ENCODE data around the gene ADRA2A.

Gene ADRA2A

DNA sequence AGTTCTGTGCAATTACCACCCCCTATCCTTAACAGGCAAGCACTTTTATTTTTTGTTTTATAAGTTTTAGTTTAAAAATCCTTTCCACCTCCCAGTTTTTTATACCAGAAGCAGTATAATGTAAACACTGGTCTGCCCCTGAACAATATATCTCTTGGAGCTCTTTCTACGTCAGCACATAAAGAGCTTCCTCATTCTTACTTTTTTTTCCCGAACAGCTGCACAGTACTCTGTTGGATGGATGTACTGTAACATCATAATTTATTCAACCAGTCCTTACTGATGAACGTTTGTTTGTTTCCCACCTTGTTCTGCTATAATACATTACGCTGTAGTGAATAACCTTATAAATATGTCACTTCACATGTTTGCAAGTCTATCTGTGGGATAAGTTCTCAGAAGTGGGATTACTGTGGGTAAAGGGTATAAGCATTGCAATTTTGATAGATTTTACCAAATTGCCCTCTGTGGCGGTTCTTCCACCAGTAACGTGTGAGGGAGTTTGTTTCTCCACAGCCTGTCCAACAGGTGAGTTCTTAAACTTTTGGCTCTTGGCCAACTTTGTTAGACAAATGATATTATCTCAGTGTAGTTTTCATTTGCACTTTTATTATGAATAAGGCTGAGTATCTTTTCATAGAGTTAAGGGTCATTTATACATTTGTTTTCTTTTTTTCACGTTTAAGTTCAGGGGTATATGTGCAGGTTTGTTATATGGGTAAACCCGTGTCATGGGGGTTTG, 32.8 kb downstream of the ADRA2A start:
- DNase-seq (ENCODE audit: low read depth), result no peak

DNA sequence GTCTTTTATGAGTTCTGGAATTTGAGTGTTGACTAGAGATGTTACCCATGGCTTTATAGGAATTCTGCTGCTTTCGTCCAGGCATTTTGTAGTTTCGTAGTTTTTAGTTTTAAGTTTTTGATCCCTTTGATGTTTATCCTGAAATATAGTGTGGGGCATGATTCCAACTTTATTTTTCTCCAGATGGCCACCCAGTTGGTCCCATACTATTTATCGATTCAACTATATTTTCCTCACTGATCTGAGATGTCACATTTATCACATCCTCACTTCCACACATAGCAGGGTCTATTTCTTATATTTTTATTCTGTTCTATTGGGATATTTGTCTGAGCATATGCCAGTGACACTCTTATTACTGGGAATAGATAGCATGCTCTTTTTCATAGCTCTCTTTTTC, 33.9 kb downstream of the ADRA2A start:
- DNase-seq (ENCODE audit: low read depth), result no peak

DNA sequence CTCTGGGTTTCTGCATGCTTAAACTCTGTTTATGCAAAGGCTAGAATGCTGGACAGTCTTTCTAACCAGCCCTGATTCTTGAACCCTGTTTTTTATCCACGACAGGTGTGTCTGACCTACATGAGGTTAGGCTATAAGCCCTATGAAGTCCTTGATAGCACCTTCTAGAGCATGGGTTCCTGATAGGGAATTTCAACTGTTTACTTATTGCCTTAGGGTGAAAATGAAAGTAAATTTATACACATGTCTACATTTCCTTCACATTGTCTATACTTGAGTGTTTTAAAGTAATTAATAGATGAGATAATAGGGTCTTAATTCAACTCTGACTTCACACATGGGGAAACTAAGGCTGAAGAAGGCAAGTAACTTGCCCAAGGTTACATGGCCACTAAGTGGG, 35.5 kb downstream of the ADRA2A start:
- DNase-seq (ENCODE audit: low read depth), result no peak

DNA sequence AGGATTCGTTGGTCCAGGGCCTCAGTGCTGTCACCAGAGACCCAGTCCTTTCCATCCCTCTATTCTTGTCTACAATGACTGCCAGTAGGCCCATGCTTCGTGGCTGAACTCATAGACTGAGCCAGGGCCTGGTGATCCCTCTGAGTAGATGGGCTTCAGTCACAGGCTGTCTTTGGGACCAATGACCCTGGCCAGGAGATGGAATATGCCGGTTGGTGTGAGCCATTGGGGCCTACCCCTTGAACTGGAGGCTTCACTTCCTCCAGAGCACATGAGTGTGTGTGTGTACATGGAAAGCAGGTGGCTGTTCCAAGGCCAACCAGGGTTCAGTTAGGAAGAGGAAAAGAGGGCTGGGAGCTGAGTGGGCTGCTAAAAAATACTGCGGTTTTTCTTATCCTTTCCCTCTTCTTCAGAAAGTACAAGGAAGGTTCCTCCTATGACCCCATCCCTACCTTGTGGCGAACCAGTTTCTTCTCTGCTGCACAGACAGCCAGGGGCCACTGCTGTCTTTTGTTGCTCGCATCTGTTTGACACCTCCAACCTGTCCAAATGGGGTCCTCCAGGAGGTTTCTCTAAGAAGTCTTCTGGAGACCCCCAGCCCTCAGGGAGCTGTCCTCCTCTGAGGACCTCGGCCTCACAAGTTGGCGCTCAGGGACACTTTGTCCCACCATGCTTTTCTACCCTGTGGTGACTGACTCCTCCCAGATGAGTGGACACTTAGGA, 36.6 kb downstream of the ADRA2A start:
- no peak for DNase-seq (ENCODE audit: low read depth)

DNA sequence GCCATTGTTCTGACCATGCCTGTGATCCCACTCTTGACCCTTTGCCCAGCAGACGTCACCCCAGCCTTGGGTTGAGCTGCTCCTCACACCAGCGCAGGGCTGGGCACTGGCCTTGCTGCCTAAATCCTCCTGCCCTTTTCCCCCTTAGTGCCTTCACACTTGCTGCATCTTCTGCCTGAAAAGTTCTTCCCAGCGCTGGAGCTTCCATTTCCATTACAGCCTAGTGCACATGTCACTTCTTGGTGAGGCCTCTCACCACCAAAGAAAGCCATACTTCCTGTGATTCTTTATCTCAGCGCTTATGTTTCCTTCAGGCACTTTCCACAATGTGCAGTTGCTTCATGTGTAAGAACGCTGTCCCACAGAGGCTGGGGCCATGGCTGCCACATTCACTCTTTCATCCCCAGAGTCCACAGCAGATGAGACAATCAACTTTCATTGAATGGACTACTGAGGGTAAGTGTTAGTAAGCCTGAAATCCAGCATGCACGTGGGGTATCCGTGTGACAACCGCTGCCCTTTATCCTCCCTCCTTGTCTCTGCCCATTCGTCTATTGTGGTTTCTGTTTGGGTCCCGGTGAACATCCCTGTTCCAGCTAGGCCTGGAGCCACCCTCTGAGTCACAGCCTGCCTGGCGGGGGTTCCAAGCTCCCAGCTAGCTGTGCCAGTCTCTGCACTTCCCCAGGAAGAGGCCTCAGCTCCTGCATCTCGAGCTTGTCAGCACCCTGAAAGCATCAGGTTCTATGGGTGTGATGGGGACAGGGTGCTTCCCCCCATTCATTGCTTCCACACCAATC, 37.3 kb downstream of the ADRA2A start:
- DNase-seq (ENCODE audit: low read depth), result peak; percentile 0

DNA sequence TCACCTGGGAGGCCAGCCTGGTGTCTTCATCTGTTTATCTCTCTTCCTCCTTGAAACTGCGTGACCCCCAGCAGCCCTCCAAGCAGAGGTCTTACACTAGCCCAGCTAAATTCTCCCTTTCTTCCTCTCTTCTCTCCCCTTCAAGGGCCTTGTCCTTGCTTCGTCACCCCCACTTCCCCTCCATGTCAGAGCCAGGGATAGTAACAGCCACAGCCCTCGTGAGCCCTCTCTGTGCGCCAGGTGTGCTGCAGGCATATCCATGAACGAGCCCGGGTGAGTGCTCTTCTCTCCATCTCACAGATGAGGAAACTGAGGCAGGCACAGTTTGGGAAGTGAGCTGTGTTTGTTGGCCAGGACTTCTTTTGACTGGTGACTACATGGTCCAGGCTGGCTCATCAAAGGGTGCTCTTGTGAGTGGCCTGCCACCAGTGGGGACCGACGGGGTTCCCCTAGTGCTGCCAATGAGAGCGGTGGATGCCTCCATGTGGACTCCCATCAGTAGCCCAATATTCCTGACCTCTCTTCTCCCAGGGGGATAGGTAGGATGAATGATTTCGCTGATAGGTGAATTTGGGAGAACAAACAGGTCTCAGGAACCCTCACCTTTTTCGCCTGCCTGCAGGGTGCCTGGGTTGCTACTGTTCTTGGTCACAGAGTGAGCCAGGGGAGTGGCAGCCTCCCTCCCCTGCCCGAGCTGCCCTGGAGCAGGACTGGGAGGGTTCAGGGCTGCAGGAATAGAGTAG, 38.1 kb downstream of the ADRA2A start:
- DNase-seq (ENCODE audit: low read depth), result no peak

DNA sequence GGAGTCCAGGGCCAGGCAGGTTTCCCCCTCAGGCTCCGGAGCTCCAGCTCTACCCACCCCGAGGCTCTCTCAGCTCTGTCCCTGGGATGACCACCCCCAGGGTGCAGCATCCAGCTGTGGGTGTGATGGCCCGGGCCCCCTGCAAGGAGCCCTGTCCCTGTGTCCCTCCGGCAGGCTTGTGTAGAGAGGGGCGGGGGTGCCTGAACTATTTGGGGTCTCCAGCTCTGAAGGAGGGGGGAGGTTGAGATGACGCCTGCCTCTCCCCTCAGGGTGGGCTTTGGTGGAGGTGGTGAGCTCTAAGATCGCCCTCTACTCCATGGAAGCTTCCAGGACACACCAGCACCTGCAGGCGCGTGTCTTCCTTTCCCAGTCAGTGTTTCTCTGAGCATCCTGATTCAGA, 39.4 kb downstream of the ADRA2A start:
- no peak for DNase-seq (ENCODE audit: low read depth)

DNA sequence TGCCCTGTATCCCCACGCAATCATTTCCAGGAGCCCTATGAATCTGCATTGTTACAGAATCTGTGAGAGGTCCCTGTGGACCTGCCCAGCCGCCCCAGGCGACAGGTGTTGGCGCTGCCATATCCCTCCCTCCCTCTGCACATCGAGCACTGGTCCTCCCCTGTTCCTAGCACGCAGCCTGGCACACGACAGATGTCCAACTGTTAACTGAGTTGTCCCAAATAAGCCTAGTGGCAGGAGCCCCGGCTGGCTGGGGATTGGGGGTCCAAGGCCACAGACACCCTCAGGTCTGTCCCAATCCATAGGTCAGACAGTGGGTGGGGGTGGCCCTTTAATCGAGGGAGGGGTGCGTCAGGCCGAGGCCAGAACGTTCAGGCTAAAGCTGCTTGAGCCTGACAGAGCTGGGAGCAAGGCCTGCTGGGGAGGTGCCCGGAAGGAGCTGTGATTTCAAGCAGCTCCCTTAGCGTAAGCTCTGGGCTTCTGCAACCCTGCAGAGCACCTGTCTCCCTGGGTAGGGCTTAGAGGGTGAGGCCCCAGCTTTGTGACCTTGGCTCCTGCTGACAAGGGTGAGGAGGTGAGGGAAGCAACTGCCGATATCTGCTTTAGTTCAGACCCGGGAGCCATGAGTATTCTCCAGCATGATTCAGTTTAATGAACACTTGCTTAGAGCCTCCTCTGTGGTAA, 40.1 kb downstream of the ADRA2A start:
- DNase-seq (ENCODE audit: low read depth), result no peak

DNA sequence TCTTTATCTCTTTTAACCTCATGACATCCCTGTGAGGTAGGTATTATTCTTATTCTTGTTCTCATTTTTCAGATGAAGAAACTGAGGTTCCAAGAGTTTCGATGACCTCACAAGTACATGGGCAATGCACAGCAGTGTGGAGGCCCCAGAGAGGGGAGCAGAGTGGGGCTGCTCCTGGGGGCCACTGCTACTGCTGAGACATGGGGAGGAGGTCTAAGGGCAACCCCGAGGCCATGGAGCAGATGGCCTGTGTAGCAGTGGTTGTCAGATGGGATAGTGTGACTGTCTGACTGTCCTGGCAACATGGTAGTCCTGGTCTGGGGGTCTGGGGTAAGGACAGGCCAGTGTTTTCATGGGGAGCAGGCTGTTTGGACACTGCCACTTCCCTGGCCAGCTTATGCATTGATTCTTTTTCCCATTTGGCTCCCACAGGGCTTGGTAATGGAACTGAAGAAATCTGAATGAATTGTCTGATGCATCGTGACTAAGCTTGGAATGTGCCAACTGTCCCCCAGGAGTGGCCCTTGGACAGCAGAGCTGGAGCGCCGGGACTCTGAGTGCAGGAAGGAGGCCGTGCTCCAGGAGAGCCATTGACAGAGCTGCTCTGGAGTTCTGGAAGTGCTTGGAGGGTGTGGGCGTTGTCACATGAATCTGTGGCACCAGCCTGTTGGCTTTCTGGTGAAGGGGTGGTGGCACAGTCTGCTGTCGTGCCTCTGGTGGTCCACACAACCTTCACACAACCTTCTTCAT, 40.9 kb downstream of the ADRA2A start:
- DNase-seq (ENCODE audit: low read depth), result no peak

DNA sequence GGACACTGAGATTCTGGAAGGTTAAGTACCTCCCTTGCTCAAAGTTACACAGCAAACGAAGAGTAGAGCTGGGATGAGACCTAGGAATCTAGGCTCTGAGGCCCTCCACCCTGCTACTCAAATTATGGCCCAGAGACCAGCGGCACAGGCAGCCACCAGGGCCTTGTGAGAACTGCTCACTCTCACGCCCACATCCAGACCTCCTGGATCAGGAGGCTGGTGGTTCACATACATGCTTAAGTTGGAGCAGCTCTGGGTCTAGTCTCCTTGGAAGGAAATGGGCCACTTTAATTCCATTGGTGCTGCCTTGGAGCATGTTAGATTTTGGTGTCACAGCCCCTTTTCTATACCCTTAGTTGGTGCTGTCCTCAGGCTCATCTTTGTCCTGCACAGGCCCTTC, 41.9 kb downstream of the ADRA2A start:
- no peak for DNase-seq (ENCODE audit: low read depth)

DNA sequence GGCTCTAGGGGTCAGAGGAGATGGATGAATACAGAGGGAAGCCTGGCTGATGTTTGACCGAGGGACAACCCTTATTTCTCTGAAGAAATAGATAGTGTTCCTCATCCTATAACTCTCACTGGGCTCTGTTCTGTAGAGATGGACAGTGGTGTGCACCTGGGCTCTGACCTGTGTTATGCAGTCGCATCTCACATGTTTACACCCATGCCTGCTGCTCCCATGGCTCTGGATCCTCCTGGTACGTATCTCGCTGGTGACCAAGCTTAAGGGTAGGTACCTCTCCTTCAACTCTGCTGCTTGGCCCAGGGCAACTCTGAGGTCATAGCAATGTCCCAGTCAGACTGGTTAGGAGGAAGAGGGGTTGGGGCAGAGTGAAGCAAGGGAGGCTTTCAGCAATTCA, 42.8 kb downstream of the ADRA2A start:
- DNase-seq (ENCODE audit: low read depth), result no peak

DNA sequence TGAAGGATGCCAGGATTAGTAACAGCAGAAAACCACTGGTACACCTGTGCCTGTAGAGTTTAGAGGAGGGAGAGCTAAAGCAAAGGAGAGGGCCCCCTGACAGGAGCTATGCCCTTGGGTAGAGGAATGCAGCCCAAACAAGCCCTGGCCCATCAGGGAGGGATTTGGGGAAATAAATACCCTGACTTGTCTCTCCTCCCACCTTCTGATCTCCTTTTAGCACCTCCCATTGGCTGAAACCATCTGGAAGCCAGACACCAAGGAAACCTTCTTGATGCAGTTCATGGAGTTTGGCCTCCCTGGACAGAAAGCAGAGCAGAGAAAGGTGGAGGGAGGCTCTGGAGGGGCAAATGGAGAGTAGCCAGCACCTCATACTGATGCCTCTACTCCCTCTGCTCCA, 45.3 kb downstream of the ADRA2A start:
- no peak for DNase-seq (ENCODE audit: low read depth)

DNA sequence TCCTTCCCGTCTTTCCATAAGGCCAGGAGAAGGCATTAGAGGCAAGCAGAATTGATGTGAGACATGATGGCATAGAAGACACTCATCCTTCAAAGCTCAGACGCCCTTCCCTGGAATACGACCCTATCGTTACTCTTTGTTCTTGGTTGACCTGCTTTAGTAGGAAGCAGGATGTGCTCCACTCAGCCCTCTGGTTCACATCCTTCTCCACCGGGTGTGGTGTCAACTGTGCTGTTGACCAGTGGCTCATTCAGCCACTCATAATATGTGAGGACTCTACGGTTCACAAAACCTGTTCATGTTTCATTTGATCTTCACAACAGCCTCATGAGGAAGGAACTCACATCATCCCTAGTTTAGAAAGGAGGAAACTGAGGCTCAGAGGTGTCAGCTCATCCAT, 47.1 kb downstream of the ADRA2A start:
- DNase-seq (ENCODE audit: low read depth), result no peak

DNA sequence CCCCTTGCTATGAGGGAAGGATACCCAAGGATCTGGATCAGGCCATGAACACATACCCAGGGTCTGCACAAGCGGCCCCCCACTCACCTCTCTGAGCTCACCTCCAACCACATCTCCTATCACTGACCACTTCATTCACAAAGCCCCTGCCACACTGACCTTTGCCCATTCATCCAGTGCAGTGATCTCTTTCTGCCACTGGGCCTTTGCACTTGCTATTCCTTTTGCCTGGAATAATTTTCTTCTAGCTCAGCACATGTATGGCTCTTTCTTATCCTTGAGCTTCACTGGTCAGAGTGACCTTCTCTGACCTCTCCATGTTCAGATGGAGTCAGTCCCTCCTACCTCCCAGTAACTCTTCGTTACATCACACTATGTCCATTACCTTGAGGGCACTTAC, 48.3 kb downstream of the ADRA2A start:
- DNase-seq (ENCODE audit: low read depth), result no peak

DNA sequence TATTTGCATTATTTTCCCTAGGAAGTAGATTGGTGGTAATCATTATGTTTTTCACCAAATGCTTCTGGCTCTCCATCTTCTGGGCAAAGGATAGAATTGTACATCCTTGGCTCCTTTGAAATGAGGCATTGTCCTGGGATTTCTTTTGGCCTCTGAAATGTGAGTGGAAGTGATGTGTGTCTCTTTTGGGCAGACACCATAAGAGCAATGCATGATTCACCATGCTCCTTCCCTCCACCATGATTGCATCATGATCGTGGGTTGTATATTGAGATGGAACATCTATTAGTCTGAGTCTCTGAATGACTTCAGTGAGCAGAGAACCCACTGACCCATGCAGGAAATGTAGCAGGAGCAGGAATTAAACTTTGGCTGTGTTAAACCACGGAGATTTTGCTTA, 49.2 kb downstream of the ADRA2A start:
- peak; percentile 6 for DNase-seq (ENCODE audit: low read depth)

DNA sequence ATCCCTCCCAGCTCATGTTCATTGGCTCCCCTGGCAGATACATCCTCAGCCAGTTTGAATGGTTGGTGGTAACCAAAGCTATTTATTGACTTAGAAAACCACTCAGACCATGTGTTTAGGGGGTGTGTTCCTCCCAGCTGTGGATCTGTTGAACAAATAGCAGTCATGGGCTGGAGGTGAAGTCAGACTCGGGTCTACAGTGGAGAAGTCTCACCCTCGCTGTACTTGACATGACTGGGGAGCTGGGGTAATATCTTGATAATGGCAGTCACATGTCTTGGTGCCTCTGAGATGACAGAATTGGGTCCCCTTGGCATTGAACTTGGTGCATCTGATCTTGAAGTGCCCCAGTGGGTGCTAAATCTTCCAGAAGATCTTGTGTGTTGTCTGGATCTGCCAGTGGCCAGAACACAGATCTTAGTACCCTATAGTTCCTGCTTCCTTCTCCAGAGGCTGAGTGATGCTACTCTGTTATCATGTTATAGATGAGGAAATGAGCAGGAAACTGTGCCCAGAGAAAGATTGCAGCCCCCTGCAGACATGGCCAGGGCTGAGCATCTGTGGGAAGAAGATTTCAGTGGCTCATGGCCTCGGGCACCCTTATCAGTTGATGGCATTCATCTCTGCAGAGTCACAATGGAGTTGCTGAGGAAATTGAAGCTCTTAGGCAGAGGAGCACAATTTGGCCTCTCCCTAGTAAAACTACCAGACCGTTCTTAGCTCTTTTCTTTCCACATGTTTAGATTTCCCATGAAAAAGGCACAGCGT, 50.4 kb downstream of the ADRA2A start:
- DNase-seq (ENCODE audit: low read depth), result no peak

DNA sequence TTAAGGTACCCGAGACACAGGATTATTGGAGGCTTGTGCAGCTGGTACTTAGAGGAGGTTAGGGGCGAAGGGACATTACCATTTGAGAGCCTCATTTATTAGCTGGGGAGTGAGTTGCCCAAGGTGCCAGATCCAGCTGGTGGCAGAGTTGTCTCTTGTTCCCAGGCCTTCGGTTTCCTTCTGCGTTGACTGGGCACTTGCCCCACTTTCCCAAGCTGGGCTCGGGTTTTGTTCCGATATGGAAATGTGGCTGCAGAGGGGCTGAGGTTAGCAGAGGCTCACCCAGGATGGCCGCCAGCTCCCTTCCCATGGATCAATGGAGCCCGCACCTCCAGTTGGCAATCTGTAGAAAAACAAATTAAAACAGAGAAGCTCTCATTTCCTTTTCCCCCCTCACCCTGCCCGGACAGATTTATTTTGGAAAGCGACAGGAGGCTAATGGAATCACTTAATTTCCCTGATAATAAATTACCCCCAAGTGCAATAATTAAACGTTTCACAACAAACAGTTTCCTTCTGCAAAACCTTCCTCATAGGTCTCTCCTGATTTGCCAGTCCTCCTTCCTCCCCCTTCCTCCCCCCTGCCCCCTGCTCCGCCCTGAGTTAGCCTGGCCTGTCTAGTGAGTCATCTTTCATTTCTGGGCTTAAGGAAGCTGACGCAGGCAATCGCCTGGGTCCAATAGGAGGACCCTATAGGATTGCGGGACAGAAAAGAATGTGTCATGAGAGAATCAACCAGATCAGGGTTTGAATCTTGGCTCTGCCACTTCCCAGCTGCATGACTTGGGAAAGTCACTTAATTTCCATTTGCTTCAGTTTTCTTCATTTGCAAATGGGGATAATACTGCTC, 51.7 kb downstream of the ADRA2A start:
- DNase-seq (ENCODE audit: low read depth), result peak; percentile 3

DNA sequence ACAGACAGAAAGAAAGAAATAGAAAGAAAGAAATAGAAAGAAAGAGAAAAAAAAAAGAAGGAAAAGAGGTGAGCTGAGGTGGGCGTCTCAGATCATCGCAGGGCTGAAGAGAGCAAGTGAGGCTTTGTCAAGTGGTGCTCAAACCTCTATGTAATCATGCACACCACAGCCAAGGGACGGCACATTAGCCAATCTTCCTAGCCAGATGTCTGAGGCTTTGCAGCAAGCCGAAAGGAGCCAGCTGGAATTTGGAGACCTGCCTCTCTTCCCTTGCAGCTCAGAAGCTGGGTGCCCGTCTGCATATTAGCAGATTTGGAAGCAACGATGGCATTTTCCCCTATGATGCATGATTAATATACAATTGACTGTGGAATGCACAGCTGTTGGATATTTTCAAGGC, 52.5 kb downstream of the ADRA2A start:
- DNase-seq (ENCODE audit: low read depth), result no peak

DNA sequence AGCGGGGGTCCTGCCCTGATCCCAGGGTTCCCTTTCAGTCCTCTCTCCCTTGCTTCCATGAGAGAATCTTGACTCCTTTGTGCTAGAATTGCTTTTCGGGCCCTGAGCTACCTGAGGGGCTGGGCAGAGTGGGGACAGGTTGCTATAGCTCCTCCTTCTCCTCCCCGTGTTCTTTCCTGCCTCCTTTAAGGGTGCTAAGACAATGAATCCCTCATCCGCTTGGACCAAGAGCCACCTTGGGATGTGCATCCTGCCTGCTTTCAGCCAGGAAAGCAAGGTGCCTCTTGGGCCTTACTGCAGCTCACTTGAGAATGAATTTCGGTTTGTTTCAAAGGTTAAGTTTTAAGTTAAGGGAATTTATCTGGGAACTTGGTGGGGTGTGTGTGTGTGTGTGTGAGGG, 53.6 kb downstream of the ADRA2A start:
- no peak for DNase-seq (ENCODE audit: low read depth)

Data from amniotic epithelial cell (primary cell).